K562 (cell line): ENCODE results near the gene LIN28B. TPM values are rescaled to one million over a fixed set of nuclear protein-coding genes. Genes with fewer than 3 reads are reported as not detected.

Experiments used
- ZNF518B ChIP-seq: fragments of 250-450 bp; sonication (Bioruptor Pico); IDR thresholded peaks from 2 replicates; pipeline ENCODE4 v1.5.0; 2021; ENCODE audit warnings: mild to moderate bottlenecking, moderate library complexity
- polyA plus RNA-seq, 8 experiments: library from polyadenylated mRNA; depleted of rRNA in 4 of 8; stranded (reverse) in 5 of 8; unstranded in 3 of 8; fragments of >200 nt; fragmentation: Nextera tagmentation in 2 of 8; fragmentation: Illumina TruSeq in 1 of 8; extraction: Ambion mirVana in 2 of 8; extraction: Trizol in 1 of 8; gene quantifications; 2 replicates each; pipeline versions ENCODE4 v1.2.1 to v1.2.3, GENCODE V29; 2011 to 2014; ENCODE audit warnings: inconsistent platforms in 1 of 8, missing spikeins in 1 of 8
- total RNA-seq, 7 experiments: library from RNA; depleted of rRNA in 6 of 7; stranded (reverse); fragments of >200 nt in 6 of 7; fragmentation: Illumina TruSeq in 2 of 7; extraction: Trizol in 2 of 7; gene quantifications; 2 replicates each; pipeline versions ENCODE4 v1.2.1 to v1.2.3, GENCODE V29; 2011 to 2021; ENCODE audit warnings: low replicate concordance in 1 of 7
- TF ChIP-seq, protein P1 (sequence below), 3 experiments: fragments of 200-800 bp in 1 of 3; fragments of 250-450 bp in 1 of 3; fragments of 450-650 bp in 1 of 3; sonication (Bioruptor Pico) in 1 of 3; sonication (Bioruptor generic) in 1 of 3; formaldehyde crosslinking in 1 of 3; IDR thresholded peaks; 2 replicates each; pipeline versions ENCODE4 v1.6.1 to v1.8.0; 2016 to 2022; ENCODE audit warnings: mild to moderate bottlenecking in 2 of 3, missing genetic modification characterization in 2 of 3, missing compliant biosample characterization in 1 of 3, moderate library complexity in 1 of 3

LIN28B gene
- total and polyA plus RNA-seq, 9 of the 15 experiments (the other 6 are each of a cell fraction or from before 2014, with no cell fraction given): 20.9 to 77.3 (median 42.1) TPM

DNA sequence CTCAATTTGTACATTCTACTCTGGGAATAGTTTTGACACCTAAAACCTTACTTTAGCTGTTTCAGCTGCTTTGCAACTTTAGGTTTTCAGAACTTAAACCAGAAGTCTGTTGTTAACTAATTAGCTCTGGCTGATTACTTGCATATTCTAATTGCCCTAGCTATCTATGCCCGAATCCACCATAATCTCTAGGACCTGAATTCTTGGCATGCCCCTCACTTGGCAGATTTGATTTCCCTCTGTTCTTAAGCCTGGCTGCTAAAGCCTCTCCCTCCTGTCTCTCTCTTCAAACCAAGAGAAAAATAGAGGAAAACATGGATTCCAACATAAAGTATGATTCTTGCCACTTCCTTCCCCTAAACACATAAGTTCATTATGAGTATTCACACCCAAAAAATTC, 35.0 kb upstream of the LIN28B start (continued):
- TF ChIP-seq ZNF518B (CRISPR knock-in tag): no peak
- TF ChIP-seq, protein P1, sequence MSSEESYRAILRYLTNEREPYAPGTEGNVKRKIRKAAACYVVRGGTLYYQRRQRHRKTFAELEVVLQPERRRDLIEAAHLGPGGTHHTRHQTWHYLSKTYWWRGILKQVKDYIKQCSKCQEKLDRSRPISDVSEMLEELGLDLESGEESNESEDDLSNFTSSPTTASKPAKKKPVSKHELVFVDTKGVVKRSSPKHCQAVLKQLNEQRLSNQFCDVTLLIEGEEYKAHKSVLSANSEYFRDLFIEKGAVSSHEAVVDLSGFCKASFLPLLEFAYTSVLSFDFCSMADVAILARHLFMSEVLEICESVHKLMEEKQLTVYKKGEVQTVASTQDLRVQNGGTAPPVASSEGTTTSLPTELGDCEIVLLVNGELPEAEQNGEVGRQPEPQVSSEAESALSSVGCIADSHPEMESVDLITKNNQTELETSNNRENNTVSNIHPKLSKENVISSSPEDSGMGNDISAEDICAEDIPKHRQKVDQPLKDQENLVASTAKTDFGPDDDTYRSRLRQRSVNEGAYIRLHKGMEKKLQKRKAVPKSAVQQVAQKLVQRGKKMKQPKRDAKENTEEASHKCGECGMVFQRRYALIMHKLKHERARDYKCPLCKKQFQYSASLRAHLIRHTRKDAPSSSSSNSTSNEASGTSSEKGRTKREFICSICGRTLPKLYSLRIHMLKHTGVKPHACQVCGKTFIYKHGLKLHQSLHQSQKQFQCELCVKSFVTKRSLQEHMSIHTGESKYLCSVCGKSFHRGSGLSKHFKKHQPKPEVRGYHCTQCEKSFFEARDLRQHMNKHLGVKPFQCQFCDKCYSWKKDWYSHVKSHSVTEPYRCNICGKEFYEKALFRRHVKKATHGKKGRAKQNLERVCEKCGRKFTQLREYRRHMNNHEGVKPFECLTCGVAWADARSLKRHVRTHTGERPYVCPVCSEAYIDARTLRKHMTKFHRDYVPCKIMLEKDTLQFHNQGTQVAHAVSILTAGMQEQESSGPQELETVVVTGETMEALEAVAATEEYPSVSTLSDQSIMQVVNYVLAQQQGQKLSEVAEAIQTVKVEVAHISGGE (CRISPR knock-in tag; IDR thresholded peaks at IDR 0.05): no peak
